Activated CD8-positive, alpha-beta memory T cell treated with anti-CD3 and anti-CD28 coated beads, Interleukin-2, amount 50 U/mL, for 24 hours (primary cell): ENCODE measurements around the gene NMT1.

Experiments
- DNase-seq: peaks from one replicate; pipeline ENCODE4 v3.0.0-alpha.2; 2020; ENCODE audit errors: extremely low read depth

Gene NMT1

GRCh38 chr17:45104907-45105624 lies 43.9 kb downstream of the NMT1 start:
- no peak for DNase-seq

- no peak for DNase-seq
Measured at GRCh38 chr17:45106096-45106495, 45.0 kb downstream of the NMT1 start.

GRCh38 chr17:45106582-45106981 lies 45.5 kb downstream of the NMT1 start:
- DNase-seq: no peak

GRCh38 chr17:45107293-45108010 lies 46.3 kb downstream of the NMT1 start:
- no peak for DNase-seq

GRCh38 chr17:45108051-45108450 lies 46.9 kb downstream of the NMT1 start:
- DNase-seq: no peak

- DNase-seq: no peak
Measured at GRCh38 chr17:45108595-45109521, 47.7 kb downstream of the NMT1 start.

- no peak for DNase-seq
Measured at GRCh38 chr17:45110676-45111611, 49.8 kb downstream of the NMT1 start.

GRCh38 chr17:45111850-45112249 lies 50.7 kb downstream of the NMT1 start:
- DNase-seq: no peak

GRCh38 chr17:45112559-45113423 lies 51.7 kb downstream of the NMT1 start:
- DNase-seq: no peak

- DNase-seq: no peak
Measured at GRCh38 chr17:45113424-45113754, 52.3 kb downstream of the NMT1 start.

GRCh38 chr17:45114117-45114932 lies 53.2 kb downstream of the NMT1 start:
- no peak for DNase-seq

GRCh38 chr17:45115015-45115625 lies 54.0 kb downstream of the NMT1 start:
- DNase-seq: no peak

GRCh38 chr17:45115871-45116270 lies 54.8 kb downstream of the NMT1 start:
- DNase-seq: no peak

- no peak for DNase-seq
Measured at GRCh38 chr17:45116434-45117016, 55.4 kb downstream of the NMT1 start.

- no peak for DNase-seq
Measured at GRCh38 chr17:45117334-45117733, 56.2 kb downstream of the NMT1 start.

- no peak for DNase-seq
Measured at GRCh38 chr17:45117848-45118646, 56.9 kb downstream of the NMT1 start.

- no peak for DNase-seq
Measured at GRCh38 chr17:45118691-45119090, 57.6 kb downstream of the NMT1 start.

GRCh38 chr17:45119964-45120363 lies 58.8 kb downstream of the NMT1 start:
- DNase-seq: no peak
